H1 (cell line): ENCODE results near the gene RAP1GAP. TPM values are rescaled to one million over a fixed set of nuclear protein-coding genes. Genes with fewer than 3 reads are reported as not detected.

Source experiments
- CTCF ChIA-PET: fragments of 300-600 bp; sonication (Branson Sonifier 250); formaldehyde crosslinking; loops from one replicate; lab custom pipeline; 2021; ENCODE audit not compliant: partially characterized antibody; lab: Charles Lee
- POLR2A ChIA-PET: fragments of 300-600 bp; sonication (Branson Sonifier 250); formaldehyde crosslinking; loops from one replicate; lab custom pipeline; 2021; ENCODE audit warnings: inconsistent platforms; ENCODE audit not compliant: partially characterized antibody; lab: Charles Lee
- DNase-seq, 2 experiments: peaks; one replicate each; pipeline versions ENCODE4 v3.0.0 to v3.0.0-alpha.2; 2010 to 2022; ENCODE audit warnings: low spot score in 2 of 2, low read depth in 1 of 2, mixed read lengths in 1 of 2
- FAIRE-seq: peaks from 2 replicates; lab custom pipeline; 2011; peaks lifted over from hg19 to GRCh38; lab: Jason Lieb, UNC
- H2AFZ ChIP-seq: 2 replicates; pipeline ENCODE4 v1.8.1; 2012; ENCODE audit warnings: low read length, inconsistent platforms
- H2AK5ac ChIP-seq: 2 replicates; pipeline ENCODE4 v1.6.1; 2013; ENCODE audit warnings: low read depth, low read length
- H2BK120ac ChIP-seq: replicated peaks from 2 replicates; pipeline ENCODE3; 2013; ENCODE audit warnings: low read depth, low read length, inconsistent platforms
- H2BK12ac ChIP-seq: 2 replicates; pipeline ENCODE4 v1.6.1; 2013; ENCODE audit warnings: low read depth, low read length
- H2BK15ac ChIP-seq: 2 replicates; pipeline ENCODE4 v1.6.1; 2013; ENCODE audit warnings: low read length
- H2BK20ac ChIP-seq: 2 replicates; pipeline ENCODE4 v1.6.1; 2013; ENCODE audit warnings: low read length
- H2BK5ac ChIP-seq: 2 replicates; pipeline ENCODE4 v1.6.1; 2013; ENCODE audit warnings: low read depth, low read length
- H3K14ac ChIP-seq: 2 replicates; pipeline ENCODE4 v1.6.1; 2013; ENCODE audit warnings: inconsistent platforms; ENCODE audit not compliant: insufficient read length
- H3K18ac ChIP-seq: 2 replicates; pipeline ENCODE4 v1.6.1; 2013; ENCODE audit warnings: low read length; ENCODE audit errors: extremely low read depth
- H3K23ac ChIP-seq: 2 replicates; pipeline ENCODE4 v1.6.1; 2013; ENCODE audit warnings: inconsistent platforms; ENCODE audit not compliant: insufficient read length
- H3K23me2 ChIP-seq: 2 replicates; pipeline ENCODE4 v1.6.1; 2013; ENCODE audit warnings: low read depth, low read length
- H3K27ac ChIP-seq: 2 replicates; pipeline ENCODE4 v1.6.1; 2011; ENCODE audit warnings: low read depth, low read length, inconsistent platforms
- H3K27me3 ChIP-seq, 4 experiments: replicated peaks in 1 of 4; 1 replicate in 1 of 4; 2 replicates in 3 of 4; pipeline versions ENCODE4 v1.6.1 to v1.8.1; 2011 to 2013; ENCODE audit warnings: low read length in 3 of 4, mild to moderate bottlenecking in 3 of 4, inconsistent platforms in 2 of 4, mixed read lengths in 2 of 4, moderate library complexity in 1 of 4; ENCODE audit not compliant: control insufficient read depth in 3 of 4, insufficient read depth in 3 of 4; ENCODE audit errors: extremely low read depth in 1 of 4
- H3K36me3 ChIP-seq, 4 experiments: 2 replicates each; pipeline versions ENCODE4 v1.6.1 to v1.8.1; 2011 to 2013; ENCODE audit warnings: mild to moderate bottlenecking in 4 of 4, low read length in 3 of 4, moderate library complexity in 2 of 4, control low read depth in 1 of 4, inconsistent platforms in 1 of 4; ENCODE audit not compliant: insufficient read depth in 4 of 4, control insufficient read depth in 2 of 4
- H3K4ac ChIP-seq: replicated peaks from 2 replicates; pipeline ENCODE3; 2013; ENCODE audit warnings: low read length, low read depth, mixed read lengths, inconsistent platforms; ENCODE audit not compliant: insufficient read length
- H3K4me1 ChIP-seq, 4 experiments: replicated peaks in 1 of 4; 1 replicate in 1 of 4; 2 replicates in 3 of 4; pipeline versions ENCODE4 v1.6.1 to v1.8.1; 2011 to 2013; ENCODE audit warnings: low read length in 3 of 4, inconsistent platforms in 2 of 4, mixed read lengths in 1 of 4; ENCODE audit not compliant: insufficient read depth in 4 of 4, control insufficient read depth in 3 of 4
- H3K4me2 ChIP-seq, 2 experiments: 2 replicates each; pipeline versions ENCODE4 v1.6.1 to v1.8.1; 2011 to 2013; ENCODE audit warnings: low read depth in 2 of 2, low read length in 2 of 2, control low read depth in 1 of 2, inconsistent platforms in 1 of 2, mild to moderate bottlenecking in 1 of 2; ENCODE audit not compliant: insufficient read depth in 1 of 2
- H3K4me3 ChIP-seq, 4 experiments: fragments of 200-600, 300-600 bp in 1 of 4; sonication (generic), shearing (Covaris generic), sonication (Bioruptor Twin) in 1 of 4; 2 replicates each; pipeline versions ENCODE4 v1.5.1 to v1.8.1; 2011 to 2016; ENCODE audit warnings: low read length in 4 of 4, low read depth in 3 of 4, control low read depth in 2 of 4, inconsistent platforms in 2 of 4, mild to moderate bottlenecking in 2 of 4, mixed read lengths in 1 of 4, moderate library complexity in 1 of 4; ENCODE audit not compliant: insufficient read depth in 2 of 4; ENCODE audit errors: extremely low read depth in 1 of 4
- H3K56ac ChIP-seq: replicated peaks from 2 replicates; pipeline ENCODE3; 2013; ENCODE audit warnings: low read depth, mild to moderate bottlenecking, mixed read lengths, low read length, inconsistent platforms; ENCODE audit not compliant: insufficient read length
- H3K79me1 ChIP-seq: 2 replicates; pipeline ENCODE4 v1.6.1; 2013; ENCODE audit warnings: low read depth, low read length, control low read depth
- H3K79me2 ChIP-seq, 2 experiments: 2 replicates each; pipeline versions ENCODE4 v1.6.1 to v1.8.1; 2012 to 2013; ENCODE audit warnings: low read length in 2 of 2, mild to moderate bottlenecking in 2 of 2, inconsistent platforms in 1 of 2; ENCODE audit not compliant: insufficient read depth in 2 of 2, control insufficient read depth in 1 of 2
- H3K9ac ChIP-seq, 4 experiments: replicated peaks in 1 of 4; 1 replicate in 1 of 4; 2 replicates in 3 of 4; pipeline versions ENCODE4 v1.6.1 to v1.8.1; 2011 to 2013; ENCODE audit warnings: low read depth in 3 of 4, low read length in 3 of 4, control low read depth in 2 of 4, mild to moderate bottlenecking in 2 of 4, moderate library complexity in 2 of 4, inconsistent platforms in 1 of 4; ENCODE audit errors: extremely low read depth in 1 of 4
- H3K9me3 ChIP-seq, 2 experiments: 2 replicates each; pipeline versions ENCODE4 v1.6.1 to v1.8.1; 2012 to 2013; ENCODE audit warnings: mild to moderate bottlenecking in 2 of 2, moderate library complexity in 2 of 2, control low read depth in 1 of 2, inconsistent platforms in 1 of 2, low read depth in 1 of 2, low read length in 1 of 2, mixed read lengths in 1 of 2; ENCODE audit not compliant: insufficient read depth in 2 of 2
- H4K20me1 ChIP-seq, 2 experiments: replicated peaks in 1 of 2; 2 replicates each; pipeline versions ENCODE3 to v1.8.1; 2011 to 2013; ENCODE audit warnings: inconsistent platforms in 2 of 2, low read length in 2 of 2, mild to moderate bottlenecking in 1 of 2; ENCODE audit not compliant: insufficient read depth in 2 of 2, control insufficient read depth in 1 of 2
- H4K5ac ChIP-seq: 2 replicates; pipeline ENCODE4 v1.6.1; 2013; ENCODE audit warnings: low read length, low read depth, mixed read lengths, inconsistent platforms; ENCODE audit not compliant: insufficient read length
- H4K8ac ChIP-seq: 2 replicates; pipeline ENCODE4 v1.8.0; 2013; ENCODE audit warnings: mild to moderate bottlenecking, moderate library complexity, low read length, inconsistent platforms; ENCODE audit not compliant: insufficient read depth; ENCODE audit errors: extremely low read depth
- H4K91ac ChIP-seq: replicated peaks from 2 replicates; pipeline ENCODE3; 2013; ENCODE audit warnings: low read length, mixed read lengths, inconsistent platforms; ENCODE audit not compliant: insufficient read length
- CEBPB ChIP-seq: IDR thresholded peaks from 2 replicates; pipeline ENCODE4 v1.6.1; 2012; ENCODE audit warnings: low read depth, low read length
- SIN3A ChIP-seq, 2 experiments: IDR thresholded peaks in 1 of 2; conservative IDR thresholded peaks in 1 of 2; 2 replicates each; pipeline ENCODE4 v1.6.1; 2011 to 2012; ENCODE audit warnings: low read length in 2 of 2, improper control_type of control experiment in 1 of 2, low read depth in 1 of 2, mild to moderate bottlenecking in 1 of 2
- TAF7 ChIP-seq: optimal IDR thresholded peaks from 2 replicates; pipeline ENCODE3; 2011; ENCODE audit warnings: low read depth, mild to moderate bottlenecking, inconsistent platforms, low read length, moderate library complexity, borderline replicate concordance
- WGBS, 2 experiments: shearing (Covaris generic) in 1 of 2; methylation state at CpG; one replicate each; pipeline versions ENCODE4 v1.1.6 to v1.1.7; 2013 to 2015; ENCODE audit warnings: low lambda C conversion rate in 2 of 2, mixed read lengths in 2 of 2, inconsistent platforms in 1 of 2, low coverage in 1 of 2, missing lambda C conversion rate in 1 of 2; ENCODE audit not compliant: insufficient replicate concordance in 2 of 2, insufficient coverage in 1 of 2, insufficient read length in 1 of 2; ENCODE audit errors: extremely low coverage in 1 of 2, missing lambda C conversion rate in 1 of 2; 5-methylcytosine and 5-hydroxymethylcytosine counted together
- polyA plus RNA-seq, 7 experiments: library from polyadenylated mRNA; depleted of rRNA in 3 of 7; stranded (reverse) in 5 of 7; unstranded in 2 of 7; fragments of >200 nt in 5 of 7; fragments of 200-250 nt in 2 of 7; gene quantifications; 1 replicate in 5 of 7; 2 replicates in 1 of 7; 4 replicates in 1 of 7; pipeline versions ENCODE4 v1.2.1 to v1.2.3, GENCODE V29; 2011 to 2013; ENCODE audit warnings: missing spikeins in 2 of 7, mixed read lengths in 2 of 7
- total RNA-seq: library from RNA; stranded (reverse); fragmentation: NEBNext Ultra II Directional; extraction: Animal tissue kit (Norgen Biotek cat#: 25700); gene quantifications from 2 replicates; pipeline ENCODE4 v1.2.1, GENCODE V29; 2021
- TF ChIP-seq, protein P1 (sequence below), 3 experiments: IDR thresholded peaks; 1 replicate in 2 of 3; 2 replicates in 1 of 3; pipeline versions ENCODE4 v1.5.1 to v1.6.1; 2011; ENCODE audit warnings: low read length in 3 of 3, mild to moderate bottlenecking in 3 of 3, inconsistent platforms in 2 of 3, low read depth in 1 of 3, moderate library complexity in 1 of 3; ENCODE audit not compliant: insufficient read depth in 1 of 3; ENCODE audit errors: control extremely low read depth in 1 of 3

RAP1GAP gene
- total and polyA plus RNA-seq, 2 of the 8 experiments (the other 6 are each of a cell fraction or from before 2014, with no cell fraction given): 8.4 TPM

DNA sequence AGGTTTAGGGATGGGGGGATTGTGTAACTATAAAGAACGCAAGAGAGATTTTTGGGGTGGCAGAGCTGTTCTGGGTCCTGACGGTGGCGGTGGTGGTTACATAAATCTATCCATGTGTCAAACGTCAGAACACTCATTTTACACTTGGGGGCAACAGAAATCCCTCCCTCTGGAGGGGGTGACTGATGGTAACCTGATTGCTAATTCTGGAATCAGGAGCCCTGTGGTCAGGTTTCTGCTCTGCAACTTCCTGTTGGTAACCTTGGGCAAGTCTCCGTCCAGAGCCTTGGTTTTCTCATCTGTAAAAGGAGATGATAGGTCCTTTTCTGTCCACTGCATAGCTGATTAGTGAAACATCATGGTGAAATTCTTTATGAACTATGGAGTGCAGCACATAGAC lies 119.1 kb downstream of the RAP1GAP start:
- no peak overlapping the region for H3K4me3 ChIP-seq
- CTCF ChIA-PET: interaction anchor here (1.2 to 7.7 kb wide), 2 partner anchors 12 to 23 kb away, joined by 4 to 85 read pairs; no protein-coding TSS in a partner anchor
- no peaks in the 10 kb centered on the region; a peak in 1 of 8 replicates for H3K36me3 ChIP-seq
- peaks cover 0 to 20% of the 10 kb centered on the region in 2 experiments; a peak in 2 of 4 replicates for H3K79me2 ChIP-seq
- no peaks in the 10 kb centered on the region for H3K9me3 ChIP-seq
- H4K91ac ChIP-seq: no peak overlapping the region
- H3K4ac ChIP-seq: no peak overlapping the region
- POLR2A ChIA-PET: interaction anchor here (0.9 kb wide), 1 partner anchor 9 kb away, joined by 4 read pairs; no protein-coding TSS in a partner anchor
- H2BK120ac ChIP-seq: no peak overlapping the region
- H2AK5ac ChIP-seq: no peak overlapping the region
- no peak overlapping the region for H3K9ac ChIP-seq
- H3K14ac ChIP-seq: no peak overlapping the region
- H2BK15ac ChIP-seq: no peak overlapping the region
- no peak overlapping the region for H3K18ac ChIP-seq
- H3K27ac ChIP-seq: no peak overlapping the region
- no peak overlapping the region for H4K8ac ChIP-seq
- H4K20me1 ChIP-seq: peaks cover 4 to 5% of the 10 kb centered on the region in 2 experiments
- H2BK5ac ChIP-seq: no peak overlapping the region
- peaks cover 3 to 32% (median 16%) of the 10 kb centered on the region in 4 experiments for H3K4me1 ChIP-seq
- peaks cover 15% of the 10 kb centered on the region for H3K79me1 ChIP-seq
- H3K27me3 ChIP-seq: no peaks in the 10 kb centered on the region
- H3K56ac ChIP-seq: no peak overlapping the region
- no peak overlapping the region for H3K4me2 ChIP-seq
- 83% methylated on average over 5 of the region's 5 CpGs; no CpG with 5 or more reads in 1 of the 2 experiments for WGBS, 2 experiments
- no peak overlapping the region for H2AFZ ChIP-seq
- no peak overlapping the region for H4K5ac ChIP-seq
- no peak overlapping the region for H2BK20ac ChIP-seq
- H2BK12ac ChIP-seq: no peak overlapping the region
- H3K23me2 ChIP-seq: no peaks in the 10 kb centered on the region
- no peak overlapping the region for H3K23ac ChIP-seq
- FAIRE-seq (no peak), DNase-seq (no peak)
- no peak for TF ChIP-seq CEBPB
- TF ChIP-seq, protein P1, sequence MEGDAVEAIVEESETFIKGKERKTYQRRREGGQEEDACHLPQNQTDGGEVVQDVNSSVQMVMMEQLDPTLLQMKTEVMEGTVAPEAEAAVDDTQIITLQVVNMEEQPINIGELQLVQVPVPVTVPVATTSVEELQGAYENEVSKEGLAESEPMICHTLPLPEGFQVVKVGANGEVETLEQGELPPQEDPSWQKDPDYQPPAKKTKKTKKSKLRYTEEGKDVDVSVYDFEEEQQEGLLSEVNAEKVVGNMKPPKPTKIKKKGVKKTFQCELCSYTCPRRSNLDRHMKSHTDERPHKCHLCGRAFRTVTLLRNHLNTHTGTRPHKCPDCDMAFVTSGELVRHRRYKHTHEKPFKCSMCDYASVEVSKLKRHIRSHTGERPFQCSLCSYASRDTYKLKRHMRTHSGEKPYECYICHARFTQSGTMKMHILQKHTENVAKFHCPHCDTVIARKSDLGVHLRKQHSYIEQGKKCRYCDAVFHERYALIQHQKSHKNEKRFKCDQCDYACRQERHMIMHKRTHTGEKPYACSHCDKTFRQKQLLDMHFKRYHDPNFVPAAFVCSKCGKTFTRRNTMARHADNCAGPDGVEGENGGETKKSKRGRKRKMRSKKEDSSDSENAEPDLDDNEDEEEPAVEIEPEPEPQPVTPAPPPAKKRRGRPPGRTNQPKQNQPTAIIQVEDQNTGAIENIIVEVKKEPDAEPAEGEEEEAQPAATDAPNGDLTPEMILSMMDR (IDR thresholded peaks at IDR 0.05; ENCODE audit: control extremely low read depth in 1 of 3, insufficient read depth in 1 of 3, low read depth in 1 of 3, low read length in 3 of 3): no peak
- no peak for TF ChIP-seq TAF7
- no peak for TF ChIP-seq SIN3A (conservative IDR thresholded peaks at IDR 0.05 in 1 of 2, IDR thresholded peaks at IDR 0.05 in 1 of 2; ENCODE audit: low read depth in 1 of 2, low read length in 2 of 2)
